Panc1 (cell line): ENCODE data around the gene KAT8. TPM values are rescaled to one million over a fixed set of nuclear protein-coding genes. Genes with fewer than 3 reads are reported as not detected.

Experiments used
- ATAC-seq: fragments of 200-7000 bp; cut with Tn5 transposase; 2 replicates; pipeline ENCODE4 v1.9.1; 2020; ENCODE audit warnings: mild to moderate bottlenecking, moderate library complexity
- BruUV-seq: library from RNA; stranded (reverse); fragments of 400-500 nt; replicated peaks from 2 replicates; lab custom pipeline; 2021; lab: Mats Ljungman, UMichigan
- CTCF ChIA-PET: fragments of 300-600 bp; sonication (Branson Sonifier 250); formaldehyde crosslinking; loops from one replicate; lab custom pipeline; 2022; ENCODE audit warnings: antibody characterized with exemption; lab: Charles Lee
- POLR2A ChIA-PET: fragments of 300-600 bp; sonication (Branson Sonifier 250); formaldehyde crosslinking; loops from one replicate; lab custom pipeline; 2022; ENCODE audit warnings: antibody characterized with exemption; lab: Charles Lee
- DNase-seq: peaks from one replicate; pipeline ENCODE4 v3.0.0-alpha.2; 2010; ENCODE audit warnings: low read depth, low spot score
- H3K27ac ChIP-seq: 2 replicates; pipeline ENCODE4 v1.5.1; 2011; ENCODE audit warnings: mild to moderate bottlenecking, low read length, inconsistent platforms
- H3K27me3 ChIP-seq: fragments of 200-500 bp; sonication (Bioruptor generic); 2 replicates; pipeline ENCODE4 v1.6.0; 2014; ENCODE audit warnings: low read length, inconsistent platforms; ENCODE audit not compliant: control insufficient read depth, insufficient read depth
- H3K36me3 ChIP-seq: fragments of 200-500 bp; sonication (Bioruptor generic); 2 replicates; pipeline ENCODE4 v1.5.1; 2014; ENCODE audit warnings: inconsistent platforms, mild to moderate bottlenecking, low read length, moderate library complexity; ENCODE audit not compliant: control insufficient read depth, insufficient read depth
- H3K4me1 ChIP-seq: 2 replicates; pipeline ENCODE4 v1.5.1; 2011; ENCODE audit warnings: inconsistent platforms, mild to moderate bottlenecking, low read length, moderate library complexity; ENCODE audit not compliant: control insufficient read depth, insufficient read depth
- H3K4me3 ChIP-seq, 2 experiments: 2 replicates each; pipeline ENCODE4 v1.5.1; 2011 to 2012; ENCODE audit warnings: low read depth in 2 of 2, low read length in 2 of 2, mild to moderate bottlenecking in 2 of 2, inconsistent platforms in 1 of 2, moderate library complexity in 1 of 2
- H3K9me3 ChIP-seq: fragments of 200-500 bp; sonication (Bioruptor generic); 2 replicates; pipeline ENCODE4 v1.5.1; 2014; ENCODE audit warnings: low read depth, mild to moderate bottlenecking, inconsistent platforms, low read length, moderate library complexity; ENCODE audit not compliant: control insufficient read depth, insufficient read depth
- CTCF ChIP-seq: fragments of 450-650 bp; IDR thresholded peaks from 2 replicates; pipeline ENCODE4 v1.5.1; 2017; ENCODE audit warnings: mild to moderate bottlenecking
- POLR2AphosphoS5 ChIP-seq: IDR thresholded peaks from 2 replicates; pipeline ENCODE4 v1.6.1; 2012; ENCODE audit warnings: mild to moderate bottlenecking, low read depth, low read length, moderate library complexity
- REST ChIP-seq, 2 experiments: IDR thresholded peaks; 2 replicates each; pipeline ENCODE4 v1.6.1; 2011 to 2012; ENCODE audit warnings: low read depth in 2 of 2, control low read depth in 1 of 2, low read length in 1 of 2, mild to moderate bottlenecking in 1 of 2, moderate library complexity in 1 of 2; ENCODE audit not compliant: insufficient read depth in 1 of 2
- SIN3A ChIP-seq: IDR thresholded peaks from 2 replicates; pipeline ENCODE4 v1.6.1; 2012; ENCODE audit warnings: low read depth, mild to moderate bottlenecking, low read length, moderate library complexity, borderline replicate concordance; ENCODE audit not compliant: insufficient read depth
- TCF7L2 ChIP-seq: IDR thresholded peaks from 2 replicates; pipeline ENCODE4 v1.6.1; 2011; ENCODE audit warnings: mild to moderate bottlenecking, low read depth, low read length, inconsistent platforms
- in situ Hi-C: cut with HindIII; loops from 2 replicates; pipeline ENCODE4 v1.10.0; 2016; ENCODE audit warnings: low sequenced_read_pairs, low pct_unique_long_range_greater_than_20kb
- intact Hi-C: fragments of 100-400 bp; cut with micrococcal nuclease; formaldehyde crosslinking; loops from one replicate; pipeline ENCODE4 v1.10.0; 2022; ENCODE audit not compliant: unreplicated experiment
- total RNA-seq: library from RNA; stranded (reverse); gene quantifications from one replicate; pipeline ENCODE4 v1.2.1, GENCODE V29; 2021; ENCODE audit not compliant: unreplicated experiment

KAT8 gene
- total RNA-seq, 1 experiment from 2014 or later: 48.3 TPM

GRCh38 chr16:31088459-31089183 is 28.8 kb upstream of the KAT8 start, which contains the start of gene PRSS53:
Gene PRSS53, minus strand, starts transcription at chr16:31088943. Its CDS starts 134 bp downstream, at chr16:31088809.
- TF ChIP-seq REST (IDR thresholded peaks at IDR 0.05; ENCODE audit: insufficient read depth in 1 of 2, low read depth in 2 of 2, low read length in 1 of 2) (no peak), POLR2AphosphoS5 (no peak; the same call in 1 of the 2 replicates), TCF7L2 (no peak), SIN3A (no peak), CTCF (no peak)
- in situ Hi-C loops (no loop called here), intact Hi-C loops (no loop called here)
- ATAC-seq (no peak), DNase-seq (no peak)
- peaks cover 4% of the 10 kb centered on the region; the same call in 1 of the 2 replicates for H3K4me1 ChIP-seq
- no peaks in the 10 kb centered on the region for H3K27me3 ChIP-seq
- no peaks in the 10 kb centered on the region for H3K9me3 ChIP-seq
- H3K27ac ChIP-seq: no peak within 1 kb of the TSS
- no TSS peak for BruUV-seq
- H3K4me3 ChIP-seq: no peak within 1 kb of the TSS
- H3K36me3 ChIP-seq: no peaks in the 10 kb centered on the region
- ChIA-PET CTCF (no interaction called here), POLR2A (interaction anchor here (0.5 kb wide), 1 partner anchor 349 kb away, joined by 3 read pairs; no protein-coding TSS in a partner anchor)

DNA sequence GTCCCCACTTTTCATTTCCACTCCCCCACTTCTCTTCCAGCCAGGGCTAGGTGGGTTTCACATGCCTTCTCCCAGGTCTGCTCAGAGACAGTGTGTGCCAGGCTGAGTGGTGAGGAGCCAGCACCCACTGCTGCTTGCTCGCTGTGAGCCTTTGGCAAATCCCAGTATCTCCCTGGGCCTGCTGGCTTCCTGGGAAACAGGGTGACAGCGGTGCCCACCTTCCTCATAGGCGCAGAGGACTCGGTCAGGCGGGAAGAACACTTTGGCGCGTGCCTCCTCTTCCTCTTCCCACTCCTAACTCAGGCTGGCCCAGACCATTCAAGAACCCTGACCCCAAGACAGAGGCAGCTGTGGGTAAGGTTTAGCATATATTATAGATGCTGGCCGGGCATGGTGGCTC is 28.3 kb upstream of the KAT8 start:
- CTCF ChIA-PET: no interaction called here
- Histone ChIP-seq H3K27ac (no peak overlapping the region), H3K4me3 (no peak overlapping the region), H3K27me3 (no peaks in the 10 kb centered on the region), H3K36me3 (no peaks in the 10 kb centered on the region; the same call in 1 of the 2 replicates), H3K9me3 (no peaks in the 10 kb centered on the region), H3K4me1 (peaks cover 4% of the 10 kb centered on the region; the same call in 1 of the 2 replicates)
- POLR2A ChIA-PET: interaction anchor here (0.5 kb wide), 1 partner anchor 348 kb away, joined by 3 read pairs; no protein-coding TSS in a partner anchor
- no peak for DNase-seq
- in situ Hi-C loops: no loop called here
- no TSS peak for BruUV-seq
- intact Hi-C loops: no loop called here
- no peak for ATAC-seq
- no peak for TF ChIP-seq SIN3A
- no peak for TF ChIP-seq REST (IDR thresholded peaks at IDR 0.05; ENCODE audit: insufficient read depth in 1 of 2, low read depth in 2 of 2, low read length in 1 of 2)
- TF ChIP-seq CTCF: no peak
- TF ChIP-seq POLR2AphosphoS5: no peak
- no peak for TF ChIP-seq TCF7L2
